ENCODE data around the gene WDR17.

WDR17 gene

DNA sequence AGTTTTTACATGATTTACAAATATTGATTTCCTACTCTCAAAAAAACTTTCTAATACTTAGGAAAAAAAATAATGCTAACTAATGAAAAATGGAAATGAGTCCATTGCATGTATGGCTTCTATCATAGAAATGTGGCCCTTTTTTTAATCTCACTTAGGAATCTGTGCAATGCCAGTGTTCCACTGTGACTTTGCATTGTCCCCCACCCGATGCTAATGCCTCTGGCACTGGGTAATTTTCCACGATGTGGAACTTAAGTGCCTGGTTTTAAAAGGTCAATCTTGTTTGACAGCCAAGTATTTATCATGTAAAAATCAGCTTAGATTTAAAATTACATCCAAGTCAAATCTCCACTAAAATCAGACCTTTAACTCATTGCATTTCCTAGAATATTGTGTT, 76.6 kb downstream of the WDR17 start:
- Histone ChIP-seq H3K4me1 (ENCODE audit: control insufficient read depth, insufficient read depth, low read length) (no peaks in the 10 kb centered on the region), H3K36me3 (ENCODE audit: control insufficient read depth, insufficient read depth, low read length) (no peaks in the 10 kb centered on the region), H3K27me3 (ENCODE audit: control insufficient read depth, insufficient read depth, low read length, poor library complexity, severe bottlenecking) (no peaks in the 10 kb centered on the region), H3K9me3 (ENCODE audit: control insufficient read depth, low read length) (no peaks in the 10 kb centered on the region), H3K27ac (ENCODE audit: insufficient read depth, low read depth, low read length, poor library complexity, severe bottlenecking) (no peak overlapping the region), H3K4me3 (ENCODE audit: insufficient read depth, low read depth, low read length) (no peak overlapping the region)
- 92 to 95% methylated on average over 2 of the region's 2 CpGs for WGBS, 2 experiments

DNA sequence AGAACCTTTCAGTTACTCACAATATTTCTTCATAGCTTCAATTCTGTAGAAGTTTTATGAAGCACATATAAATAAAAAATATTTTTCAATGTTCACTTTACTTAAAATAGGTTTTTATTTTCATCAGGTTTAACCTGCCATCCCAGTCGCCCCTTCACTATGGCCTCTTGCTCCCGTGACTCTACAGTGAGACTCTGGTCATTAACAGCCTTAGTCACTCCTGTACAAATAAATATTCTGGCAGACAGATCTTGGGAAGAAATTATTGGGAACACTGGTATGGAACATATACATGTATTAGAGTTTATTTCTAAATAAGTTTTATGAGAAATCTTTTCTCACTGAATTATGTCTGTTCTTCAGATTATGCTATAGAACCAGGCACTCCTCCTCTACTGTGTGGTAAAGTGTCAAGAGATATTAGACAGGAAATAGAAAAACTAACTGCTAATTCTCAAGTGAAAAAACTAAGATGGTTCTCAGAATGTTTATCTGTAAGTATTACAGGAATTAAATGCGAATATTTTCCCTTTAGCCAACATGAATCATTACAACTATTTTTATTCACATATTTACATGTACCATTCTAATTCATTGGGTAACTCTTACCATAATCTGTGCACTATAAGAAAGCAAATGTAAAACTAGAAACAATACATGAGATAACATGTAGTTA, 84.2 kb downstream of the WDR17 start:
- Histone ChIP-seq H3K27me3 (ENCODE audit: control insufficient read depth, insufficient read depth, low read length, poor library complexity, severe bottlenecking) (no peaks in the 10 kb centered on the region), H3K4me1 (ENCODE audit: control insufficient read depth, insufficient read depth, low read length) (no peaks in the 10 kb centered on the region), H3K4me3 (ENCODE audit: insufficient read depth, low read depth, low read length) (no peak overlapping the region), H3K36me3 (ENCODE audit: control insufficient read depth, insufficient read depth, low read length) (no peaks in the 10 kb centered on the region), H3K9me3 (ENCODE audit: control insufficient read depth, low read length) (no peaks in the 10 kb centered on the region), H3K27ac (ENCODE audit: insufficient read depth, low read depth, low read length, poor library complexity, severe bottlenecking) (no peak overlapping the region)
- WGBS, 2 experiments: 79 to 91% methylated on average over 3 of the region's 3 CpGs

DNA sequence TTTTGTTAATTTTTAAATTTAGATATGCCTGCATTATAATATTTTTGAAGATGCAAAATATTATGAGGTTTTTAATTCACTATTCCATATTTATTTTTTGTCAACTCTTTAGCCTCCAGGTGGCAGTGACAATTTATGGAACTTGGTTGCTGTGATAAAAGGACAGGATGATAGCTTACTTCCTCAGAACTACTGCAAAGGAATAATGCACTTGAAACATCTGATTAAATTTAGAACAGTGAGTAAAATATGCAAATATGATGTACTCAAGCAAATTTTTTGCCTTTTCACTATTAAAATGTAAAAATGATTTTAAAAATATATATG, 84.7 kb downstream of the WDR17 start:
- no peak overlapping the region for H3K27ac ChIP-seq (ENCODE audit: insufficient read depth, low read depth, low read length, poor library complexity, severe bottlenecking)
- H3K9me3 ChIP-seq (ENCODE audit: control insufficient read depth, low read length): no peaks in the 10 kb centered on the region
- H3K27me3 ChIP-seq (ENCODE audit: control insufficient read depth, insufficient read depth, low read length, poor library complexity, severe bottlenecking): no peaks in the 10 kb centered on the region
- H3K4me3 ChIP-seq (ENCODE audit: insufficient read depth, low read depth, low read length): no peak overlapping the region
- H3K4me1 ChIP-seq (ENCODE audit: control insufficient read depth, insufficient read depth, low read length): no peaks in the 10 kb centered on the region
- H3K36me3 ChIP-seq (ENCODE audit: control insufficient read depth, insufficient read depth, low read length): no peaks in the 10 kb centered on the region

DNA sequence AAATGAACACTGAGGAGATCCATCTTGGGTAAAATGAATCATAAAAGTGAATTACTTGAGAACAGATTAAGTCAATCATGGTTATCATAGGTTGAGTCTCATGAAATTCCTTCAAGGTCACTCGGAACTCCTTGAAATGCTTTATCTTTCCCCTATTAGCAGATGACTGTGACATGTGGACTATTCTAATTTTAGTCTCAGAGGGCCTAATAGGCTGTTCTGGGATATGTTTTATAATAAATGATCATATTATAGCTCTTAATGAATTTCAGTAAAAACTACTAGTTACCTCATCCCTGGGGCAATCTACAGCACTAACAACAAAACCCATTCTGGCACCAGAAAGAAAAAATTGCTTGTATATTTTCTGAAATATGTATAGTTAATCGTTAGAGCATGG, 85.1 kb downstream of the WDR17 start:
- Histone ChIP-seq H3K27ac (ENCODE audit: insufficient read depth, low read depth, low read length, poor library complexity, severe bottlenecking) (no peak overlapping the region), H3K4me3 (ENCODE audit: insufficient read depth, low read depth, low read length) (no peak overlapping the region), H3K9me3 (ENCODE audit: control insufficient read depth, low read length) (no peaks in the 10 kb centered on the region), H3K4me1 (ENCODE audit: control insufficient read depth, insufficient read depth, low read length) (no peaks in the 10 kb centered on the region), H3K36me3 (ENCODE audit: control insufficient read depth, insufficient read depth, low read length) (no peaks in the 10 kb centered on the region), H3K27me3 (ENCODE audit: control insufficient read depth, insufficient read depth, low read length, poor library complexity, severe bottlenecking) (no peaks in the 10 kb centered on the region)
- WGBS, 2 experiments: 96 to 100% methylated on average over 2 of the region's 2 CpGs

DNA sequence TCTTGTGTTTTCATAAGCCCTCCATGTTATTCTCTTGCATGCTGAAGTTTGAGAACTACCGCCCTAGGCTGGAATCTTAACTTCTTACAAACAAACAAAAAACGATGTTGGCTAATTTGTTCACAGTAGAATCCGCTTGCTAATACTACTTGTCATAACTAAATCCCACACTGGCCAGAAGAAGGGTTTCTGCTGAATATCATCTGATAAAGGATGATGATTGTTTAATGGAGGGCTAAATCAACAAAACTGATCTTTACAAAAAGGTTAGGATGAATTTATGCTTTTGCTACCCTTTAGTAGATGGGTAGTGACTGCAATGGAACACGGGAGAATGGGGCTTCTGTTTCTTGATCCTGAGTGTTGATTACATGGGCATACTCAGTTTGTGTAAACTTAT, 87.5 kb downstream of the WDR17 start:
- Histone ChIP-seq H3K9me3 (ENCODE audit: control insufficient read depth, low read length) (no peaks in the 10 kb centered on the region), H3K4me3 (ENCODE audit: insufficient read depth, low read depth, low read length) (no peak overlapping the region), H3K27ac (ENCODE audit: insufficient read depth, low read depth, low read length, poor library complexity, severe bottlenecking) (no peak overlapping the region), H3K36me3 (ENCODE audit: control insufficient read depth, insufficient read depth, low read length) (no peaks in the 10 kb centered on the region), H3K27me3 (ENCODE audit: control insufficient read depth, insufficient read depth, low read length, poor library complexity, severe bottlenecking) (no peaks in the 10 kb centered on the region), H3K4me1 (ENCODE audit: control insufficient read depth, insufficient read depth, low read length) (no peaks in the 10 kb centered on the region)
- WGBS, 2 experiments: 92 to 95% methylated on average over 4 of the region's 4 CpGs

DNA sequence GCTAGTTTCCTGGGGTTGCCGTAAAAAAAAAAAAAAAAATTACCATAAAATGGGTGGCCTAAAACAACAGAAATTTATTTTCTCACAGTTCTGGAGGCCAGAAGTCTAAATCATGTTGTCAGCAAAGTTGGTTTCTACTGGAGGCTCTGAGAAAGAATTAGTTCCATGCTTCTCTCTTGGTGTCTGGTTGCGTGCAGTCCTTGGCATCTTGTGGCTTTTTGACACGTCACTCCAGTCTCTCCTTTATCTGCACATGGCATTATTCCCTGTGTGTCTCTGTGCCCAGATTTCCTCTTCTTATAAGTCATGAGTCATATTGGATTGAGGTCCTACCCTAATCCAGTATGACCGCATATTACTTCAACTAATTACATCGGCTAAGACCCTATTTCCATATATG, 91.0 kb downstream of the WDR17 start:
- WGBS, 2 experiments: 96 to 97% methylated on average over 5 of the region's 5 CpGs
- Histone ChIP-seq H3K4me3 (ENCODE audit: insufficient read depth, low read depth, low read length) (no peak overlapping the region), H3K27me3 (ENCODE audit: control insufficient read depth, insufficient read depth, low read length, poor library complexity, severe bottlenecking) (no peaks in the 10 kb centered on the region), H3K36me3 (ENCODE audit: control insufficient read depth, insufficient read depth, low read length) (no peaks in the 10 kb centered on the region), H3K4me1 (ENCODE audit: control insufficient read depth, insufficient read depth, low read length) (no peaks in the 10 kb centered on the region), H3K9me3 (ENCODE audit: control insufficient read depth, low read length) (no peaks in the 10 kb centered on the region), H3K27ac (ENCODE audit: insufficient read depth, low read depth, low read length, poor library complexity, severe bottlenecking) (no peak overlapping the region)

DNA sequence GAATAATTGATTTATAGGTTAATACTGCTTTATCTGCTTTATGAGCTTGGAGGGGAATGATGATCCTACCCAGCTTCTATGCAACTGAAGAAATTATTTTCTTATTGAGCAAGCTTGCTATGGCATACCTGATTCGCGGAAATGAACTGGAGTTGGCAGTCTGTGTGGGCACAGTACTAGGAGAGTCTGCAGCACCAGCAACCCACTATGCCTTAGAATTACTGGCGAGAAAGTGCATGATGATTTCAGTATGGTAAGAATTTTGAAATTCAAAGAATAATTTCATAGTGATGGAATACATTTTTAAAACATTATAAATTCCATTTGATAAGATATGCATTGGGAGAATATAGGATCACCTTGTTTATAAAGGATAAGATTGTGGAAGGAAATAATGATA, 97.4 kb downstream of the WDR17 start:
- no peak overlapping the region for H3K27ac ChIP-seq (ENCODE audit: insufficient read depth, low read depth, low read length, poor library complexity, severe bottlenecking)
- H3K9me3 ChIP-seq (ENCODE audit: control insufficient read depth, low read length): no peaks in the 10 kb centered on the region
- 95 to 97% methylated on average over 2 to 3 of the region's 3 CpGs for WGBS, 2 experiments
- H3K27me3 ChIP-seq (ENCODE audit: control insufficient read depth, insufficient read depth, low read length, poor library complexity, severe bottlenecking): no peaks in the 10 kb centered on the region
- no peak overlapping the region for H3K4me3 ChIP-seq (ENCODE audit: insufficient read depth, low read depth, low read length)
- H3K4me1 ChIP-seq (ENCODE audit: control insufficient read depth, insufficient read depth, low read length): no peaks in the 10 kb centered on the region
- no peaks in the 10 kb centered on the region for H3K36me3 ChIP-seq (ENCODE audit: control insufficient read depth, insufficient read depth, low read length)

DNA sequence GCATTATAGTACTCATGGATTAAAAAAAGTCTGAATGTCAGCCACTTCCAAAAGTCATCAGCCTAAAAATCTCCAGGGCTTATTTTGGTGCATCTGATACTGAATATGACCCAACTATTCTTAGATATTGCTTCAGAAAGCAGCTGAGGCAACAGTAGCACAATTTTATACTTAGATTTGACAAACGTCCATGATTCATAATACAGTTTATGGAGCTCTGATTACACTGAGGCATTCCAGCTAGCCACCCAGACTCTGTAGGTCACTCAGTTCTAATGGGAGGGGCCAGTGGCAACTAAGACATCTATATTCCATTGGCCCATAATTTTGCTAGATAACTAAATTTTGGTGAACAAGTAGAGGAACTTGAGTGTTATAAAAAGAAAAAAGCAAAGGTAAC, 119.4 kb downstream of the WDR17 start:
- WGBS, 2 experiments: 91 to 95% methylated on average over 1 of the region's 1 CpG
- Histone ChIP-seq H3K9me3 (ENCODE audit: control insufficient read depth, low read length) (no peaks in the 10 kb centered on the region), H3K4me3 (ENCODE audit: insufficient read depth, low read depth, low read length) (no peak overlapping the region), H3K4me1 (ENCODE audit: control insufficient read depth, insufficient read depth, low read length) (no peaks in the 10 kb centered on the region), H3K36me3 (ENCODE audit: control insufficient read depth, insufficient read depth, low read length) (no peaks in the 10 kb centered on the region), H3K27ac (ENCODE audit: insufficient read depth, low read depth, low read length, poor library complexity, severe bottlenecking) (no peak overlapping the region), H3K27me3 (ENCODE audit: control insufficient read depth, insufficient read depth, low read length, poor library complexity, severe bottlenecking) (no peaks in the 10 kb centered on the region)

DNA sequence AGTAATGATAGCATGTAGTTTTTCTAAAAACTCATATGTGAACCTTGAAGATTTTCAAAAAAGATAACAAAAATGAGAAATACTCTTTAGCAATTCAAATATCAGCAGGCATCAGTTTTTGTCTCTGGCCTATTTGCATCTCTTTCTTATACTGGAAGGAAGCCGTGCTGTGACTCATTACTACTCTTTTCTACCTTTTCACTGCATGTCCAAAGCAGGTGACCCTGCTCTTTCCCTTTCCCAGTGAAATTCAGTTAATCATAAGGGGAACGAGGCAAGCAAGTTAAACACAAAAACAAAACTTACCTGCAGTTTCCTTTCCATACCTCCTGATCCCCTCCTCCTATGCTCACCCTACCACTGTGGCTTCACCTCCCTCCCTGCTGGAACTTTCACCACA, 120.4 kb downstream of the WDR17 start:
- Histone ChIP-seq H3K4me1 (ENCODE audit: control insufficient read depth, insufficient read depth, low read length) (no peaks in the 10 kb centered on the region), H3K27ac (ENCODE audit: insufficient read depth, low read depth, low read length, poor library complexity, severe bottlenecking) (no peak overlapping the region), H3K27me3 (ENCODE audit: control insufficient read depth, insufficient read depth, low read length, poor library complexity, severe bottlenecking) (no peaks in the 10 kb centered on the region), H3K4me3 (ENCODE audit: insufficient read depth, low read depth, low read length) (no peak overlapping the region), H3K9me3 (ENCODE audit: control insufficient read depth, low read length) (no peaks in the 10 kb centered on the region), H3K36me3 (ENCODE audit: control insufficient read depth, insufficient read depth, low read length) (no peaks in the 10 kb centered on the region)
- 36 to 38% methylated on average over 2 of the region's 2 CpGs for WGBS, 2 experiments

DNA sequence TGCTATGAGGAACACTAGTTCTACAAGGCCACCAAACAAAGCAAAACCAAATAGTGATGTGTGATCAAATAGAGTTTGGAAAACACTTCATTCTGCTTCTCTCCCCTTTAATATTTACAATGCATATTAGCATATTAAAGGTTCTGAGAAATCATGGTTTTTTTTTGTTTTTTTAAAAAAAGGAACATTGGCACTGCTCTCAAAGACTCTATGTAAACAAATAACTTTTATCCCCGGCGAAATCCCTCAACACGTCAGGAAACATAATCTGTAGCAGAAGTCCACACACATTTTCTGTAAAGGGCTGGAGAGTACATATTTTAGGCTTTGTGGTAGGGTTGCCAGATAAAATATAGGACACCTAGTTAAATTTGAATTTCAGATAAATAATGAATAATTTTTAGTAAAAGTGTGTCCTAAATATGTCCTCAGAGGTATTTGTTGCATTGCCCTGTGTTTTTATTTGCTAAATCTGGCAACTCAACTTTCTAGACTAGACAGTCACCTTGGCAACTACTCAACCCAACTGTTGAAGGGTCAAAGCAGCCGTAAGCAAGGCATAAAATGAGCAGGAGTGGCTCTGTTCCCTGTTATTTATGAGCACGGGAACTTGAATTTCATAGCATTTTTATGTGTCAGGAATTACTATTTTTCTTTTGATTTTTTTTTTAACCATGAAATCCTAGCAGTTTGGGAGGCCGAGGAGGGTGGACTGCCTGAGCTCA, 121.2 kb downstream of the WDR17 start:
- Histone ChIP-seq H3K4me1 (ENCODE audit: control insufficient read depth, insufficient read depth, low read length) (no peaks in the 10 kb centered on the region), H3K27ac (ENCODE audit: insufficient read depth, low read depth, low read length, poor library complexity, severe bottlenecking) (no peak overlapping the region), H3K9me3 (ENCODE audit: control insufficient read depth, low read length) (no peaks in the 10 kb centered on the region), H3K36me3 (ENCODE audit: control insufficient read depth, insufficient read depth, low read length) (no peaks in the 10 kb centered on the region), H3K27me3 (ENCODE audit: control insufficient read depth, insufficient read depth, low read length, poor library complexity, severe bottlenecking) (no peaks in the 10 kb centered on the region), H3K4me3 (ENCODE audit: insufficient read depth, low read depth, low read length) (no peak overlapping the region)
- WGBS, 2 experiments: 96 to 97% methylated on average over 6 of the region's 6 CpGs
